ENCODE data around the gene PEX6.

PEX6 gene

DNA sequence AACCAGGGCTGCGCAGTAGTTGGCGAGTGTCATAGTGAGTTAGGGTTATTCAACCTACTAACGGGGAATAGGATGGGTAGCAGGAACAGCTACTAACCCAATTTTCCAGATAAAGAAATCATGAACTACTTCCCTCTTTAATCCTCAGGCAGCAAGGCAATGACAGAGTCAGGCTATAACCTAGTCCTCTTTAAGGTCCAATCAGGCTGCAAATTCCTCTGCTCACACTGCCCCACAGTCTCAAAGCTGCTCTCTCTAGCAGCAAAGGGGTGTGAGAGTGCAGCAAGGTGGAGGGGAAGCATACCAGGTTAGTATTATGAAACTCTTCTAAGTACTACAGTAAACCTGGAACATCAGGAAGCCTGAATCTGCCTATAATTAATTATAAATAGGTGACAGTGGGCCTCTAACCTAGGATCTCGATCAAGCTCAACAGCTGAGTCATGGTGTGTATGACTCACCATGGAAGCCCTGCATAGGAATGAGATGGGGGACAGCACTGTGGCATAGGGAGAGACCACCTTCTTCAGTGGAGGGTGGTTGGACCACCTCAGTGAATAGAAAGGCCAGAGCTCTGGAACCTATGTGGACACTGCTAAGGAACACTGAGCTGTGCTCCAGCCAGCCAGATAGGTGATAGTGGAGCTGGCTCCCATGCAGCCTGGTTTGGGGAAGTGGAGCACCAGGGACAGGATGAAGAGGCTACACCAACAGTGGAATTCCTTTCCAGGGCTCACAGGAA lies 7.9 kb downstream of the PEX6 start:
- peaks cover 11% of the 10 kb centered on the region for H3K36me3 ChIP-seq
- no peaks in the 10 kb centered on the region for H3K9me3 ChIP-seq
- H3K27me3 ChIP-seq: no peaks in the 10 kb centered on the region
- H3K4me1 ChIP-seq: peaks cover 5% of the 10 kb centered on the region; the same call in 1 of the 2 replicates
- no peak overlapping the region for H3K4me3 ChIP-seq (ENCODE audit: low read depth, low read length)
- DNase-seq: no peak
- TF ChIP-seq CTCF (IDR thresholded peaks at IDR 0.05; ENCODE audit: low read depth, low read length): no peak

DNA sequence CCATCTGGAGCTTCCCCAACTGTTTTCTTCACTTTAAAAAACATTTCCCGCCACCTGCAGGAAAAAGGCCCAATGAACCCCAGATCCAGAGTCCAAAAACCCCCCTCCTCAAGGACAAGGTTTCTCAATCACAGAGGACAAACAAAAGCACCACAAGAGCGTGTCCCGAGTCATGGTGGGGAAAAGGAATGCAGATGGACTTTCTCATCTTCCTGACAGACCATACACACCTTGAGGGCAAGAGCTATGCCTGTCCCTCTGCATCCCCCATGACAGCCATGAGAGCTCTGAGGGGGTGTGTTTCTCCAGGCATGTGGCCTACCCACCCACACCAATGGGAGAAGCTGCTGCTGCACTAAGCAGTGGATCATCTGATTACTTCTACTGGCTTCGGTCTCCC lies 9.0 kb downstream of the PEX6 start:
- Histone ChIP-seq H3K4me3 (ENCODE audit: low read depth, low read length) (no peak overlapping the region), H3K36me3 (peaks cover 11% of the 10 kb centered on the region), H3K9me3 (no peaks in the 10 kb centered on the region), H3K27me3 (no peaks in the 10 kb centered on the region), H3K4me1 (peaks cover under 1% of the 10 kb centered on the region; the same call in 1 of the 2 replicates)
- no peak for TF ChIP-seq CTCF (IDR thresholded peaks at IDR 0.05; ENCODE audit: low read depth, low read length)
- DNase-seq: no peak

- Histone ChIP-seq H3K9me3 (no peaks in the 10 kb centered on the region), H3K4me1 (no peaks in the 10 kb centered on the region), H3K4me3 (ENCODE audit: low read depth, low read length) (no peak overlapping the region), H3K36me3 (peaks cover 11% of the 10 kb centered on the region), H3K27me3 (no peaks in the 10 kb centered on the region)
- no peak for TF ChIP-seq CTCF (IDR thresholded peaks at IDR 0.05; ENCODE audit: low read depth, low read length)
- DNase-seq: no peak
These were observed 9.6 kb downstream of the PEX6 start for GRCh38 chr6:42969431-42969830.

DNA sequence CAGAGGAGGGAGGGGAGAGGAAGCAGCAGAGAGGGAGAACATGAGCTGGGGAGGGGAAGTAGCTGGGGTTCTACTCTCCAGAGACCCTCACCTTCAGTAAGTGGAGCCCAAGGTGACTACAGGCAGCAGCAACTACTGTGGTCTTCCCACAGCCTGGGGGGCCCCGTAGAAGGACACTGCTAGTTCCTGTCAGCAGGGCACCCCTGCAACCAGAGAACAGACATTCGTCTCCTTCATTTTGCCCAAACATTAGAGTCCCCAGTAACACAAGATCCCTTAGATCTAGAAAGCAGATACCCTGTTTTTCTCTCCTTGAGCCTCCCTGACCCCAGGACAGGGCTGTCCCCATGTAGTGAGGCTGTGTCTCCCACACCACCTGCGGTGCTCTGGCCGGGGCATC lies 10.2 kb downstream of the PEX6 start:
- no peak for DNase-seq
- Histone ChIP-seq H3K4me3 (ENCODE audit: low read depth, low read length) (no peak overlapping the region), H3K27me3 (no peaks in the 10 kb centered on the region), H3K4me1 (no peaks in the 10 kb centered on the region), H3K36me3 (peaks cover 15% of the 10 kb centered on the region), H3K9me3 (no peaks in the 10 kb centered on the region)
- no peak for TF ChIP-seq CTCF (IDR thresholded peaks at IDR 0.05; ENCODE audit: low read depth, low read length)

DNA sequence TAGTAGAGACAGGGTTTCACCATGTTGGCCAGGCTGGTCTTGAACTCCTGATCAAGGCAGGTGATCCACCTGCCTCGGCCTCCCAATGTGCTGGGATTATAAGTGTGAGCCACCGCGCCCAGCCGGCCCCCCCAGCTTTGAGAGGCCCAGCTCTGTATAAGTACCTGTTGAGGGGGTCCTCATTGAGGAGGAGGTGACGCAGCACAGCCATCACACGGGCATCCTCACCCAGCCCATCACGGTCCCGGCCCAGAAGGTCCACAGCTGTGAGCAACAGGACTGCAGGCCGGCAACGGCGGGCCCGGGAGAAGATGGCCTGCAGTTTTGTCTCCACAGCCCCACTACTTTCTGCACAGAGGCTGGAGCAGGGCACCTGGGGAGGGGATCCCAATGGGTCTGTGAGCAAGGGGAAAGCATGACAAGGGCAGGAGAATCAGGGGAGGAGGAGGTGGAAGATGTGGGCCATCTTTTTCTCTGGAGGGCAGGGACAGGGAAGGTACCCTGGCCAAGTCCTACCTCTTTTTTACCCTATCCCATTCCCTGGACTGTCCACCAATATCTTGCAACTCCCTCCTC lies 10.8 kb downstream of the PEX6 start:
- Histone ChIP-seq H3K27me3 (no peaks in the 10 kb centered on the region), H3K4me3 (ENCODE audit: low read depth, low read length) (no peak overlapping the region), H3K36me3 (peaks cover 15% of the 10 kb centered on the region), H3K4me1 (no peaks in the 10 kb centered on the region), H3K9me3 (no peaks in the 10 kb centered on the region)
- no peak for DNase-seq
- no peak for TF ChIP-seq CTCF (IDR thresholded peaks at IDR 0.05; ENCODE audit: low read depth, low read length)

- no peaks in the 10 kb centered on the region for H3K27me3 ChIP-seq
- no peak for TF ChIP-seq CTCF (IDR thresholded peaks at IDR 0.05; ENCODE audit: low read depth, low read length)
- no peak overlapping the region for H3K4me3 ChIP-seq (ENCODE audit: low read depth, low read length)
- H3K4me1 ChIP-seq: no peaks in the 10 kb centered on the region
- H3K9me3 ChIP-seq: no peaks in the 10 kb centered on the region
- H3K36me3 ChIP-seq: peaks cover 15% of the 10 kb centered on the region
- no peak for DNase-seq
These were observed 11.8 kb downstream of the PEX6 start for GRCh38 chr6:42967228-42967627.
